ENCODE results near the gene ATP8A2. TPM values are rescaled to one million over a fixed set of nuclear protein-coding genes. Genes with fewer than 3 reads are reported as not detected.

ATP8A2 gene
- total and polyA plus RNA-seq, 9 of the 15 experiments (the other 6 are each of a cell fraction or from before 2014, with no cell fraction given), result under 0.01 to 0.33 (median 0.06) TPM; not detected in 4

- H3K9ac ChIP-seq (ENCODE audit: insufficient read depth in 1 of 2, low read depth in 2 of 2, low read length in 2 of 2), result no peak overlapping the region
- no peak for ATAC-seq
- no peaks in the 10 kb centered on the region for H4K20me1 ChIP-seq (replicated peaks; ENCODE audit: control insufficient read depth, insufficient read depth, low read length)
- no peak for DNase-seq (ENCODE audit: extremely low read depth in 1 of 4, low spot score in 3 of 4)
- H3K9me3 ChIP-seq (replicated peaks; ENCODE audit: control insufficient read depth, insufficient read depth, low read depth, low read length), result no peaks in the 10 kb centered on the region
- H3K9me1 ChIP-seq (ENCODE audit: control insufficient read depth, insufficient read depth, low read length), result no peaks in the 10 kb centered on the region
- POLR2A ChIA-PET, result interaction anchor here (1.6 kb wide), 1 partner anchor 10 kb away, joined by 5 read pairs; no protein-coding TSS in a partner anchor
- CTCF ChIA-PET (ENCODE audit: low intra/inter-chr PET ratio), result no interaction called here
- intact Hi-C loops (cut with micrococcal nuclease), result no loop called here
- 3% methylated on average over 6 of the region's 6 CpGs for WGBS (ENCODE audit: insufficient coverage, low coverage, missing lambda C conversion rate)
- FAIRE-seq, result no peak
- no peaks in the 10 kb centered on the region for H3K4me1 ChIP-seq (replicated peaks in 1 of 2; ENCODE audit: control insufficient read depth in 2 of 2, insufficient read depth in 2 of 2, low read length in 2 of 2)
- no peak overlapping the region for H3K4me3 ChIP-seq
- peaks cover 0 to 4% of the 10 kb centered on the region in 2 experiments; a peak in 1 of 5 replicates for H3K27me3 ChIP-seq (ENCODE audit: control insufficient read depth in 2 of 2, insufficient read depth in 2 of 2, low read length in 2 of 2)
- in situ Hi-C loops (cut with MboI), result no loop called here
- no peak overlapping the region for H3K27ac ChIP-seq (ENCODE audit: extremely low read depth, low read depth, low read length)
- no peak overlapping the region for H3K4me2 ChIP-seq (ENCODE audit: insufficient read depth, low read length)
- no peak overlapping the region for H2AFZ ChIP-seq (ENCODE audit: low read depth, low read length)
- BruUV-seq (replicated peaks), result no TSS peak
- no peaks in the 10 kb centered on the region for H3K79me2 ChIP-seq (ENCODE audit: control insufficient read depth, insufficient read depth, low read length)
- no peaks in the 10 kb centered on the region for H3K36me3 ChIP-seq (ENCODE audit: control insufficient read depth, insufficient read depth, low read length)
- TF ChIP-seq PPARD (CRISPR knock-in tag; IDR thresholded peaks at IDR 0.05), result no peak
- no peak for TF ChIP-seq XRCC3 (IDR thresholded peaks at IDR 0.05)
- TF ChIP-seq RAD51 (IDR thresholded peaks at IDR 0.05; ENCODE audit: borderline replicate concordance, low read depth), result no peak
- TF ChIP-seq ERF (CRISPR knock-in tag; IDR thresholded peaks at IDR 0.05), result no peak
- TF ChIP-seq ZNF695 (CRISPR knock-in tag; IDR thresholded peaks at IDR 0.05), result no peak
- no peak for TF ChIP-seq ZNF668 (CRISPR knock-in tag; IDR thresholded peaks at IDR 0.05)
- no peak for TF ChIP-seq SMARCB1 (IDR thresholded peaks at IDR 0.05; ENCODE audit: insufficient read length, low read depth)
- no peak for TF ChIP-seq ZNF41 (CRISPR knock-in tag; conservative IDR thresholded peaks at IDR 0.05)
- TF ChIP-seq NCOA1 (IDR thresholded peaks at IDR 0.05; ENCODE audit: low read depth), result no peak
- TF ChIP-seq FIP1L1 (IDR thresholded peaks at IDR 0.05; ENCODE audit: low read depth, low read length, poor library complexity, severe bottlenecking), result no peak
- no peak for TF ChIP-seq AFF4 (CRISPR knock-in tag; IDR thresholded peaks at IDR 0.05)
- TF ChIP-seq ZNF444 (CRISPR knock-in tag; IDR thresholded peaks at IDR 0.05), result no peak
- no peak for TF ChIP-seq MITF (IDR thresholded peaks at IDR 0.05)
- no peak for TF ChIP-seq THAP12 (CRISPR knock-in tag; IDR thresholded peaks at IDR 0.05)
- TF ChIP-seq WHSC1 (IDR thresholded peaks at IDR 0.05; ENCODE audit: low read length), result no peak
These were observed 212.3 kb downstream of the ATP8A2 start for GRCh38 chr13:25584087-25584486.

Measured in K562 (cell line).